Measurements from ENCODE around the gene C8G. TPM values are rescaled to one million over a fixed set of nuclear protein-coding genes. Genes with fewer than 3 reads are reported as not detected.

The C8G gene
- total and polyA plus RNA-seq, 9 of the 15 experiments (the other 6 are each of a cell fraction or from before 2014, with no cell fraction given): 0.35 to 5.9 (median 2.7) TPM; not detected in 2

DNA sequence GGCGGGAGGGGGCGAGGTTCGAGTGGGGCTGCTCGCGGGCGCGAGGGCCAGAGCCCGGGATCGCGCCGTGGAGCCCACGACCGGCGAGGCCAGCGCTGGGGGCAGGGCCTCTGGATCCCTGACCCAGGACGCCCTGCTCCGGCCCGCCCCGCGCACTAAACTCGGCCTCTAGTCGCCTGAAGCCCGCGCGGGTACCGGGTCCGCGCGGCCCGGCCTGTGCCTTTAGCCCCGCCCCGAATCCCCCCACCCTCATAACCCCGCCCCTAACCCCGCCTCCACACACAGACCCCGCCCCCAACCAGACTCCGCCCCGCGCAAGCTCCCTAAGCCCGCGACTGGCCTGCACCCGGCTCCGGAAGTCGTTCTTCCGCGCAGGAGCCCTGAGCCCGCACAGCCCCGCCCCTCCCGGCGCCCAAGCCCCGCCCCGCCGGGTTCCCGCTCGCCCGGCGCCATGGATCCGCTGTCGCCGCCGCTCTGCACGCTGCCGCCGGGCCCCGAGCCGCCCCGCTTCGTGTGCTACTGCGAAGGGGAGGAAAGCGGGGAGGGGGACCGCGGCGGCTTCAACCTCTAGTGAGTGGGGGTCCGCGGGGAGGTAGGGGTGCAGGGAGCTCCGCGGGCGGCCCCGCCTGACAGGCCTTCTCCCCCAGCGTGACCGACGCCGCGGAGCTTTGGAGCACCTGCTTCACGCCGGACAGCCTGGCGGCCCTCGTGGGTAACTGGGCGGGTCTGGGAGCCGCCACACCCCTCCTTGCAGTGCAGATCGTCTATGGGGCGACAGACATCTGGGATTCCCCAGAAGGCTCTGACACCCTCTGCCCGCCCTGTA is 47.2 kb downstream of the C8G start, which contains the start of gene PAXX (continued):
- TF ChIP-seq, protein P1, sequence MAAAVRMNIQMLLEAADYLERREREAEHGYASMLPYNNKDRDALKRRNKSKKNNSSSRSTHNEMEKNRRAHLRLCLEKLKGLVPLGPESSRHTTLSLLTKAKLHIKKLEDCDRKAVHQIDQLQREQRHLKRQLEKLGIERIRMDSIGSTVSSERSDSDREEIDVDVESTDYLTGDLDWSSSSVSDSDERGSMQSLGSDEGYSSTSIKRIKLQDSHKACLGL (CRISPR knock-in tag; IDR thresholded peaks at IDR 0.05; ENCODE audit: borderline replicate concordance, poor library complexity, severe bottlenecking): peak; percentile 83
- TF ChIP-seq, protein P2, sequence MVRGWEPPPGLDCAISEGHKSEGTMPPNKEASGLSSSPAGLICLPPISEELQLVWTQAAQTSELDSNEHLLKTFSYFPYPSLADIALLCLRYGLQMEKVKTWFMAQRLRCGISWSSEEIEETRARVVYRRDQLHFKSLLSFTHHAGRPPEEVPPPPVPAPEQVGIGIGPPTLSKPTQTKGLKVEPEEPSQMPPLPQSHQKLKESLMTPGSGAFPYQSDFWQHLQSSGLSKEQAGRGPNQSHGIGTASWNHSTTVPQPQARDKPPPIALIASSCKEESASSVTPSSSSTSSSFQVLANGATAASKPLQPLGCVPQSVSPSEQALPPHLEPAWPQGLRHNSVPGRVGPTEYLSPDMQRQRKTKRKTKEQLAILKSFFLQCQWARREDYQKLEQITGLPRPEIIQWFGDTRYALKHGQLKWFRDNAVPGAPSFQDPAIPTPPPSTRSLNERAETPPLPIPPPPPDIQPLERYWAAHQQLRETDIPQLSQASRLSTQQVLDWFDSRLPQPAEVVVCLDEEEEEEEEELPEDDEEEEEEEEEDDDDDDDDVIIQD (CRISPR knock-in tag; IDR thresholded peaks at IDR 0.05): no peak
- TF ChIP-seq, protein P3, sequence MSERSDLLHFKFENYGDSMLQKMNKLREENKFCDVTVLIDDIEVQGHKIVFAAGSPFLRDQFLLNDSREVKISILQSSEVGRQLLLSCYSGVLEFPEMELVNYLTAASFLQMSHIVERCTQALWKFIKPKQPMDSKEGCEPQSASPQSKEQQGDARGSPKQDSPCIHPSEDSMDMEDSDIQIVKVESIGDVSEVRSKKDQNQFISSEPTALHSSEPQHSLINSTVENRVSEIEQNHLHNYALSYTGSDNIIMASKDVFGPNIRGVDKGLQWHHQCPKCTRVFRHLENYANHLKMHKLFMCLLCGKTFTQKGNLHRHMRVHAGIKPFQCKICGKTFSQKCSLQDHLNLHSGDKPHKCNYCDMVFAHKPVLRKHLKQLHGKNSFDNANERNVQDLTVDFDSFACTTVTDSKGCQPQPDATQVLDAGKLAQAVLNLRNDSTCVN (CRISPR knock-in tag; IDR thresholded peaks at IDR 0.05): no peak
- TF ChIP-seq IFI16 (CRISPR knock-in tag; IDR thresholded peaks at IDR 0.05): no peak
- TF ChIP-seq, protein P4, sequence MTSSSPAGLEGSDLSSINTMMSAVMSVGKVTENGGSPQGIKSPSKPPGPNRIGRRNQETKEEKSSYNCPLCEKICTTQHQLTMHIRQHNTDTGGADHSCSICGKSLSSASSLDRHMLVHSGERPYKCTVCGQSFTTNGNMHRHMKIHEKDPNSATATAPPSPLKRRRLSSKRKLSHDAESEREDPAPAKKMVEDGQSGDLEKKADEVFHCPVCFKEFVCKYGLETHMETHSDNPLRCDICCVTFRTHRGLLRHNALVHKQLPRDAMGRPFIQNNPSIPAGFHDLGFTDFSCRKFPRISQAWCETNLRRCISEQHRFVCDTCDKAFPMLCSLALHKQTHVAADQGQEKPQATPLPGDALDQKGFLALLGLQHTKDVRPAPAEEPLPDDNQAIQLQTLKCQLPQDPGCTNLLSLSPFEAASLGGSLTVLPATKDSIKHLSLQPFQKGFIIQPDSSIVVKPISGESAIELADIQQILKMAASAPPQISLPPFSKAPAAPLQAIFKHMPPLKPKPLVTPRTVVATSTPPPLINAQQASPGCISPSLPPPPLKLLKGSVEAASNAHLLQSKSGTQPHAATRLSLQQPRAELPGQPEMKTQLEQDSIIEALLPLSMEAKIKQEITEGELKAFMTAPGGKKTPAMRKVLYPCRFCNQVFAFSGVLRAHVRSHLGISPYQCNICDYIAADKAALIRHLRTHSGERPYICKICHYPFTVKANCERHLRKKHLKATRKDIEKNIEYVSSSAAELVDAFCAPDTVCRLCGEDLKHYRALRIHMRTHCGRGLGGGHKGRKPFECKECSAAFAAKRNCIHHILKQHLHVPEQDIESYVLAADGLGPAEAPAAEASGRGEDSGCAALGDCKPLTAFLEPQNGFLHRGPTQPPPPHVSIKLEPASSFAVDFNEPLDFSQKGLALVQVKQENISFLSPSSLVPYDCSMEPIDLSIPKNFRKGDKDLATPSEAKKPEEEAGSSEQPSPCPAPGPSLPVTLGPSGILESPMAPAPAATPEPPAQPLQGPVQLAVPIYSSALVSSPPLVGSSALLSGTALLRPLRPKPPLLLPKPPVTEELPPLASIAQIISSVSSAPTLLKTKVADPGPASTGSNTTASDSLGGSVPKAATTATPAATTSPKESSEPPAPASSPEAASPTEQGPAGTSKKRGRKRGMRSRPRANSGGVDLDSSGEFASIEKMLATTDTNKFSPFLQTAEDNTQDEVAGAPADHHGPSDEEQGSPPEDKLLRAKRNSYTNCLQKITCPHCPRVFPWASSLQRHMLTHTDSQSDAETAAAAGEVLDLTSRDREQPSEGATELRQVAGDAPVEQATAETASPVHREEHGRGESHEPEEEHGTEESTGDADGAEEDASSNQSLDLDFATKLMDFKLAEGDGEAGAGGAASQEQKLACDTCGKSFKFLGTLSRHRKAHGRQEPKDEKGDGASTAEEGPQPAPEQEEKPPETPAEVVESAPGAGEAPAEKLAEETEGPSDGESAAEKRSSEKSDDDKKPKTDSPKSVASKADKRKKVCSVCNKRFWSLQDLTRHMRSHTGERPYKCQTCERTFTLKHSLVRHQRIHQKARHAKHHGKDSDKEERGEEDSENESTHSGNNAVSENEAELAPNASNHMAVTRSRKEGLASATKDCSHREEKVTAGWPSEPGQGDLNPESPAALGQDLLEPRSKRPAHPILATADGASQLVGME (CRISPR knock-in tag; IDR thresholded peaks at IDR 0.05): 0 out of 2 replicates have a peak, but pooled peaks have one; percentile 33
- TF ChIP-seq, protein P5, sequence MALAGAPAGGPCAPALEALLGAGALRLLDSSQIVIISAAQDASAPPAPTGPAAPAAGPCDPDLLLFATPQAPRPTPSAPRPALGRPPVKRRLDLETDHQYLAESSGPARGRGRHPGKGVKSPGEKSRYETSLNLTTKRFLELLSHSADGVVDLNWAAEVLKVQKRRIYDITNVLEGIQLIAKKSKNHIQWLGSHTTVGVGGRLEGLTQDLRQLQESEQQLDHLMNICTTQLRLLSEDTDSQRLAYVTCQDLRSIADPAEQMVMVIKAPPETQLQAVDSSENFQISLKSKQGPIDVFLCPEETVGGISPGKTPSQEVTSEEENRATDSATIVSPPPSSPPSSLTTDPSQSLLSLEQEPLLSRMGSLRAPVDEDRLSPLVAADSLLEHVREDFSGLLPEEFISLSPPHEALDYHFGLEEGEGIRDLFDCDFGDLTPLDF (CRISPR knock-in tag; IDR thresholded peaks at IDR 0.05): peak; percentile 86; the same call in 1 of the 2 replicates
- TF ChIP-seq ZKSCAN1 (IDR thresholded peaks at IDR 0.05; ENCODE audit: low read depth, low read length): no peak
- TF ChIP-seq ZNF3 (CRISPR knock-in tag; IDR thresholded peaks at IDR 0.05): no peak
- no peak for TF ChIP-seq YBX1 (IDR thresholded peaks at IDR 0.05)
- TF ChIP-seq CEBPG (CRISPR knock-in tag; IDR thresholded peaks at IDR 0.05): no peak
- TF ChIP-seq CEBPG (tag; conservative IDR thresholded peaks at IDR 0.05 in 1 of 2, IDR thresholded peaks at IDR 0.05 in 1 of 2): no peak
- no peak; the same call in 1 of the 2 replicates for TF ChIP-seq NR4A1 (CRISPR knock-in tag; IDR thresholded peaks at IDR 0.05)
- TF ChIP-seq NR4A1 (tag; IDR thresholded peaks at IDR 0.05): no peak
